ENCODE measurements around the gene MEF2D.

MEF2D gene

GRCh38 chr1:156414461-156415064, 86.0 kb downstream of the MEF2D start:
- H3K27ac ChIP-seq (ENCODE audit: low read depth, low read length, severe bottlenecking): no peak overlapping the region
- no peak overlapping the region for H3K4me3 ChIP-seq (ENCODE audit: extremely low read depth, insufficient read depth, low read length, poor library complexity, severe bottlenecking)
- WGBS, 2 experiments (ENCODE audit: insufficient coverage in 2 of 2): 43 to 49% methylated on average over 3 to 7 of the region's 8 CpGs
- H3K4me1 ChIP-seq (ENCODE audit: control insufficient read depth, insufficient read depth, low read length, poor library complexity, severe bottlenecking): peaks cover 2% of the 10 kb centered on the region
- no peaks in the 10 kb centered on the region for H3K36me3 ChIP-seq (ENCODE audit: control insufficient read depth, insufficient read depth, low read length)
- no peaks in the 10 kb centered on the region for H3K9me3 ChIP-seq (ENCODE audit: control insufficient read depth, low read length)

Data from mesodermal cell (in vitro differentiated cells).